Ovary (tissue), 9 donors: ENCODE measurements around the gene AUTS2. TPM values are rescaled to one million over a fixed set of nuclear protein-coding genes. Genes with fewer than 3 reads are reported as not detected.

Experiments used
- DNase-seq, 5 donors: peaks; one replicate each; pipeline ENCODE4 v3.0.0-alpha.2; 2019 to 2020
- H3K27ac ChIP-seq, 2 donors: fragments of 200-600 bp; one replicate each; pipeline versions ENCODE4 v1.5.1 to v1.8.0; 2019 to 2022
- H3K27me3 ChIP-seq: fragments of 200-600 bp; one replicate; pipeline ENCODE4 v1.8.0; 2022
- H3K36me3 ChIP-seq: fragments of 200-600 bp; sonication (generic); one replicate; pipeline ENCODE4 v1.5.1; 2019
- H3K4me1 ChIP-seq: one replicate; pipeline ENCODE4 v1.8.1; 2013; ENCODE audit warnings: mild to moderate bottlenecking, moderate library complexity; ENCODE audit not compliant: insufficient read depth
- H3K4me3 ChIP-seq: fragments of 200-600 bp; sonication (generic); one replicate; pipeline ENCODE4 v1.5.1; 2017
- H3K9me3 ChIP-seq, 2 donors: fragments of 200-600 bp in 1 of 2; sonication (generic) in 1 of 2; one replicate each; pipeline versions ENCODE4 v1.5.1 to v1.8.1; 2013 to 2019; ENCODE audit warnings: mild to moderate bottlenecking in 1 of 2, moderate library complexity in 1 of 2
- EP300 ChIP-seq: sonication (generic); formaldehyde crosslinking; IDR thresholded peaks from one replicate; pipeline ENCODE4 v1.6.1; 2017; ENCODE audit warnings: antibody characterized with exemption
- POLR2A ChIP-seq: fragments of 450-650 bp; IDR thresholded peaks from one replicate; pipeline ENCODE4 v1.6.1; 2017; ENCODE audit warnings: antibody characterized with exemption, mild to moderate bottlenecking, moderate library complexity
- WGBS, 3 donors: extraction: QIAGEN DNeasy Blood & Tissue Kit in 1 of 3; methylation state at CpG; one replicate each; pipeline versions ENCODE4 v1.1.5 to v1.1.7; 2013 to 2017; 5-methylcytosine and 5-hydroxymethylcytosine counted together
- intact Hi-C, 4 donors: fragments of 100-400 bp; cut with DNase I; formaldehyde crosslinking; loops; one replicate each; pipeline versions ENCODE4 v1.11.0 to v1.15.1; 2022 to 2023
- polyA plus RNA-seq, 2 donors: library from polyadenylated mRNA; stranded (reverse); fragments of 200-250 nt in 1 of 2; fragments of 350-450 nt in 1 of 2; fragmentation: Illumina TruSeq in 1 of 2; extraction: RNeasy Lipid Tissue Mini Kit (QIAGEN cat#74804) in 1 of 2; gene quantifications; one replicate each; pipeline ENCODE4 v1.2.3, GENCODE V29; 2013 to 2014
- total RNA-seq, 7 donors: library from RNA; depleted of rRNA in 2 of 7; stranded (reverse); fragments of >200 nt in 2 of 7; fragmentation: NEBNext Ultra II Directional in 3 of 7; extraction: Animal tissue kit (Norgen Biotek cat#: 25700) in 3 of 7; gene quantifications; one replicate each; pipeline versions ENCODE4 v1.1.0 to v1.2.4, GENCODE V29; 2016 to 2023
- TF ChIP-seq, protein P1 (sequence below), 3 donors: fragments of 450-650 bp in 2 of 3; fragments of 200-600 bp in 1 of 3; IDR thresholded peaks; one replicate each; pipeline versions ENCODE4 v1.5.1 to v1.8.0; 2016 to 2022; ENCODE audit warnings: antibody characterized with exemption in 3 of 3, mild to moderate bottlenecking in 1 of 3
- donor health status: DM: no; HTN: no; CAD: no; lungs with moderate emphysema.
- donor health status: DM: no; HTN: no; CAD: no.
- donor health status: Bipolar disorder and iron deficiency.
- donor health status: DM: yes; HTN: yes; CAD: no.
- donor health status: DM: no; HTN: no; CAD: no.
- donor health status: DM: yes; HTN: yes; CAD: no.

The AUTS2 gene
- total and polyA plus RNA-seq, 9 donors = 18.3 to 60.9 (median 44.9) TPM

DNA sequence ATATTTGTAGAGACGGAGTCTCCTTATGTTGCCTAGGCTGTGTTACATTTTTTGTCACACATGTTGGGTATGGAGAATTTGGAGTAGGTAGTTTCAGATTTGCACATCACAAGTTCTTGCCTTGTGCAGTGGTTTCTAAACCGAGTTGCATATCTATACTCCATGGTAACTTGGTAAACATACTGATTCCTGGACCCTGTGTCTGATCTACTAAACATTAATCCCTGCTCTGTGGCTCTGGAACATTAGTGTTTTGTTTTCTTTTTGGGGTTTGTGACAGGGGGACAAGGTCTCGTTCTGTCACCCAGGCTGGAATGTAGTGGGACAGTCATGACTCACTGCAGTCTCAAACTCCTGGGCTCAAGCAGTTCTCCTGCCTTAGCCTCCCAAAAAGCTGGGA lies 24.7 kb downstream of the AUTS2 start:
- no peak for DNase-seq
- no peak overlapping the region for H3K4me3 ChIP-seq
- H3K27me3 ChIP-seq = no peaks in the 10 kb centered on the region
- H3K9me3 ChIP-seq = no peaks in the 10 kb centered on the region
- no peak overlapping the region for H3K27ac ChIP-seq
- TF ChIP-seq, protein P1, sequence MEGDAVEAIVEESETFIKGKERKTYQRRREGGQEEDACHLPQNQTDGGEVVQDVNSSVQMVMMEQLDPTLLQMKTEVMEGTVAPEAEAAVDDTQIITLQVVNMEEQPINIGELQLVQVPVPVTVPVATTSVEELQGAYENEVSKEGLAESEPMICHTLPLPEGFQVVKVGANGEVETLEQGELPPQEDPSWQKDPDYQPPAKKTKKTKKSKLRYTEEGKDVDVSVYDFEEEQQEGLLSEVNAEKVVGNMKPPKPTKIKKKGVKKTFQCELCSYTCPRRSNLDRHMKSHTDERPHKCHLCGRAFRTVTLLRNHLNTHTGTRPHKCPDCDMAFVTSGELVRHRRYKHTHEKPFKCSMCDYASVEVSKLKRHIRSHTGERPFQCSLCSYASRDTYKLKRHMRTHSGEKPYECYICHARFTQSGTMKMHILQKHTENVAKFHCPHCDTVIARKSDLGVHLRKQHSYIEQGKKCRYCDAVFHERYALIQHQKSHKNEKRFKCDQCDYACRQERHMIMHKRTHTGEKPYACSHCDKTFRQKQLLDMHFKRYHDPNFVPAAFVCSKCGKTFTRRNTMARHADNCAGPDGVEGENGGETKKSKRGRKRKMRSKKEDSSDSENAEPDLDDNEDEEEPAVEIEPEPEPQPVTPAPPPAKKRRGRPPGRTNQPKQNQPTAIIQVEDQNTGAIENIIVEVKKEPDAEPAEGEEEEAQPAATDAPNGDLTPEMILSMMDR (IDR thresholded peaks at IDR 0.05) = no peak
- TF ChIP-seq POLR2A (no peak), EP300 (no peak)
- intact Hi-C loops = no loop called here
- 69 to 76% (median 73%) methylated on average over 3 of the region's 3 CpGs for WGBS, 3 donors
- H3K4me1 ChIP-seq = peaks cover 4% of the 10 kb centered on the region
- H3K36me3 ChIP-seq = no peaks in the 10 kb centered on the region

DNA sequence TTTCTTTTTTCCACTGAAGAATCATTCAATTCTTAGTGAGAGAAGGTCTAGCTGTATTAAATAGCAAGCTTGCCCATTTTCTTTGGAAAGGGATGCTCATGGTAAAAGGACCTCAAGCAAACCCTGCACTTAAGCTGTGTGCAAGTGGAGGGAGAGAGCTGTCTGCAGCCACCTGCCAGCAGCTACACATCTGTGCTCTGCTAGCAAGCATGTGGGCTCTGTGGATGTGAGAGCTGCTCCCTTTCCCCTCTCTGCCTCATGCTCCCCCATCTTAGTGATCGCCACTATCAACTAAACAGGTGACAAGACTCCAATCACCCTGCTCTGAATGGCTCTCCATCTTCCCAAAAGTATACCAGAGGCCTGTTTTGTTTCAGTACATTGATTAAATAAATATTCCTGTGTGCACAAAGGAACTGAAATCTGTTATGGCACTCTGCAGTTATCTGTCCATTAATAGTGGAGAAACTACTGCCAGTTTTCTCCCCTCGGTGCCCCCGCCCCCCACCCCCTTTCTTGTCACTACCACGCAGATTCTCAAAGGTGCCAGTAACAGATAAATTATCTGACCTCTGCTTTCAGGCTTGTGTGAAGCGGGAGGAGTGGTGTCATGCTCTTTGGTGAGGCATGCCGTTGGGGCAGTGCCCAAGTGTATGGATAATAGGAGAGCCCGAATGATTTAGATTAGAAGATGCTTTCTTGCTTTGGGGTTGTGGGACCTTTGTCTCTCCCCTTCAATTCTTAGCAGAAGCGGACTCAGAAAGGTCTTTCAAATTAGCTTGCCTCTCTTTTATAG lies 26.4 kb downstream of the AUTS2 start:
- peaks cover 4% of the 10 kb centered on the region for H3K4me1 ChIP-seq
- H3K27me3 ChIP-seq = no peaks in the 10 kb centered on the region
- 87 to 92% (median 92%) methylated on average over 8 of the region's 8 CpGs for WGBS, 3 donors
- TF ChIP-seq POLR2A = no peak
- TF ChIP-seq EP300 = no peak
- TF ChIP-seq, protein P1 (IDR thresholded peaks at IDR 0.05) = no peak
- no peak overlapping the region for H3K4me3 ChIP-seq
- intact Hi-C loops = no loop called here
- DNase-seq = no peak
- H3K9me3 ChIP-seq = no peaks in the 10 kb centered on the region
- no peak overlapping the region for H3K27ac ChIP-seq
- no peaks in the 10 kb centered on the region for H3K36me3 ChIP-seq

DNA sequence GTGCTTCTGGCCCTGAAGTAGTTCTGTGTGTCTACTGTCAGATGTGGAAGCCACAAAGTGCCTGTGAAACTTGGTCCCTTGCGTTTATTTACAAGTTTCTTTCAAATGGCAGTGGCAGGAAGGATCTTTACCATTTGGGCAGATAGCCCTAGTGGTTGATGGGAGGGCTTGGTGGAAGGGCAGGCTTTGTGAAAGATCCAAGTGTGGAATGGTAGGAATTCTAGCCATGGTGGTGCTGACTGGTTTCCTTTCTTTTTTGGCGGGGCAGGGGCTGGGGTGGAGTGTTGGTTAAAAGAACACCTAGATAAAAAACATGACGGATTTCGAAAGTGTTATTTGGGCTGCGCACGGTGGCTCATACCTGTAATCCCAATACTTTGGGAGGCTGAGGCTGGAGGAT lies 27.0 kb downstream of the AUTS2 start:
- no peak for DNase-seq
- H3K27ac ChIP-seq = no peak overlapping the region
- intact Hi-C loops = no loop called here
- peaks cover 7% of the 10 kb centered on the region for H3K4me1 ChIP-seq
- H3K36me3 ChIP-seq = no peaks in the 10 kb centered on the region
- H3K9me3 ChIP-seq = no peaks in the 10 kb centered on the region
- no peaks in the 10 kb centered on the region for H3K27me3 ChIP-seq
- TF ChIP-seq POLR2A (no peak), EP300 (no peak)
- TF ChIP-seq, protein P1 (IDR thresholded peaks at IDR 0.05) = no peak
- no peak overlapping the region for H3K4me3 ChIP-seq
- WGBS, 3 donors = 97 to 99% (median 98%) methylated on average over 6 of the region's 6 CpGs

DNA sequence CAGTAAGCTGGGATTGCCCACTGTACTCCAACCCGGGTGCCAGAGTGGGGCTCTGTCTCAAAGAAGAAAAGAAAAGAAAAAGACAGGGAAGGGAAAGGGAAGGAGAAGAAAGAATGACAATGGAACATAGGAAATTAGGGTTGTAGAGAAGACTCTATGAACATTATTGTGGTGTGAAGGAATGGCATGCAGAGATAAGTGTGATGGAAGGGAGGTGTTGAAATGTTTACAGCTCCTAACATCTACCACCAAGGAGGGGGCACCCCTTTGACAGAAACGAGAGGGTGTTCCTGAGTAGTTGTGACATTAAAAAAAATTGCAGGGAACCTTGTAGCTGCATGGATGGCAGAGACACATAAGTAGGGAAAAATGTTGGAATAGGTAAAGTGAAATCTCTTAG lies 27.5 kb downstream of the AUTS2 start:
- TF ChIP-seq, protein P1 (IDR thresholded peaks at IDR 0.05) = no peak
- TF ChIP-seq EP300 = no peak
- TF ChIP-seq POLR2A = no peak
- 81 to 89% (median 87%) methylated on average over 2 of the region's 2 CpGs for WGBS, 3 donors
- peaks cover 7% of the 10 kb centered on the region for H3K4me1 ChIP-seq
- no peak overlapping the region for H3K4me3 ChIP-seq
- intact Hi-C loops = no loop called here
- H3K9me3 ChIP-seq = no peaks in the 10 kb centered on the region
- no peak for DNase-seq
- no peaks in the 10 kb centered on the region for H3K27me3 ChIP-seq
- no peak overlapping the region for H3K27ac ChIP-seq
- H3K36me3 ChIP-seq = no peaks in the 10 kb centered on the region
